Psoas muscle (tissue), 8 donors: ENCODE data around the gene DCC. TPM values are rescaled to one million over a fixed set of nuclear protein-coding genes. Genes with fewer than 3 reads are reported as not detected.

Source experiments
- ATAC-seq, 4 donors: fragments of 200-7000 bp; cut with Tn5 transposase; one replicate each; pipeline ENCODE4 v1.9.1; 2020; ENCODE audit warnings: moderate library complexity in 3 of 4, mild to moderate bottlenecking in 2 of 4
- DNase-seq, 2 donors: peaks; one replicate each; pipeline ENCODE4 v3.0.0-alpha.2; 2020
- H3K27ac ChIP-seq: fragments of 200-600 bp; one replicate; pipeline ENCODE4 v1.8.0; 2022
- H3K27me3 ChIP-seq, 3 donors: fragments of 200-600 bp in 1 of 3; one replicate each; pipeline versions ENCODE4 v1.6.1 to v1.8.0; 2013 to 2022; ENCODE audit warnings: low read length in 2 of 3, mild to moderate bottlenecking in 2 of 3, moderate library complexity in 1 of 3; ENCODE audit not compliant: insufficient read depth in 3 of 3
- H3K36me3 ChIP-seq, 2 donors: fragments of 200-600 bp in 1 of 2; one replicate each; pipeline versions ENCODE4 v1.6.1 to v1.8.0; 2013 to 2022; ENCODE audit warnings: low read depth in 1 of 2, mild to moderate bottlenecking in 1 of 2, moderate library complexity in 1 of 2; ENCODE audit not compliant: insufficient read depth in 1 of 2
- H3K4me1 ChIP-seq: fragments of 200-600 bp; one replicate; pipeline ENCODE4 v1.8.0; 2022
- H3K4me3 ChIP-seq: fragments of 200-600 bp; one replicate; pipeline ENCODE4 v1.8.0; 2022; ENCODE audit warnings: mild to moderate bottlenecking
- H3K9me3 ChIP-seq: fragments of 200-600 bp; one replicate; pipeline ENCODE4 v1.8.0; 2022
- WGBS, 3 donors: extraction: QIAGEN DNeasy Blood & Tissue Kit; methylation state at CpG; one replicate each; pipeline versions ENCODE4 v1.1.6 to v1.1.7; 2013; 5-methylcytosine and 5-hydroxymethylcytosine counted together
- intact Hi-C, 2 donors: fragments of 100-400 bp; cut with DNase I; formaldehyde crosslinking; loops; one replicate each; pipeline versions ENCODE4 v1.11.0 to v1.14.2; 2022
- polyA plus RNA-seq, 3 donors: library from polyadenylated mRNA; stranded (reverse); fragments of 200-250 nt; gene quantifications; one replicate each; pipeline ENCODE4 v1.2.3, GENCODE V29; 2013
- total RNA-seq, 4 donors: library from RNA; stranded (reverse); fragmentation: NEBNext Ultra II Directional in 2 of 4; extraction: Animal tissue kit (Norgen Biotek cat#: 25700) in 2 of 4; gene quantifications; one replicate each; pipeline versions ENCODE4 v1.2.1 to v1.2.4, GENCODE V29; 2021 to 2023
- TF ChIP-seq, protein P1 (sequence below): fragments of 200-600 bp; IDR thresholded peaks from one replicate; pipeline ENCODE4 v1.8.0; 2022; ENCODE audit warnings: antibody characterized with exemption
- donor health status: healthy with polysubstance abuse.
- donor health status: DM: no; HTN: no; CAD: no; lungs with moderate emphysema.
- donor health status: Bipolar disorder and iron deficiency.
- donor health status: healthy.
- donor health status: DM: yes; HTN: yes; CAD: no.
- donor health status: DM: no; HTN: no; CAD: no.
- donor health status: DM: no; HTN: no; CAD: no.
- donor health status: DM: yes; HTN: yes; CAD: no.

Gene DCC
- total and polyA plus RNA-seq, 7 donors, result 0.01 to 0.02 TPM; not detected in 5

DNA sequence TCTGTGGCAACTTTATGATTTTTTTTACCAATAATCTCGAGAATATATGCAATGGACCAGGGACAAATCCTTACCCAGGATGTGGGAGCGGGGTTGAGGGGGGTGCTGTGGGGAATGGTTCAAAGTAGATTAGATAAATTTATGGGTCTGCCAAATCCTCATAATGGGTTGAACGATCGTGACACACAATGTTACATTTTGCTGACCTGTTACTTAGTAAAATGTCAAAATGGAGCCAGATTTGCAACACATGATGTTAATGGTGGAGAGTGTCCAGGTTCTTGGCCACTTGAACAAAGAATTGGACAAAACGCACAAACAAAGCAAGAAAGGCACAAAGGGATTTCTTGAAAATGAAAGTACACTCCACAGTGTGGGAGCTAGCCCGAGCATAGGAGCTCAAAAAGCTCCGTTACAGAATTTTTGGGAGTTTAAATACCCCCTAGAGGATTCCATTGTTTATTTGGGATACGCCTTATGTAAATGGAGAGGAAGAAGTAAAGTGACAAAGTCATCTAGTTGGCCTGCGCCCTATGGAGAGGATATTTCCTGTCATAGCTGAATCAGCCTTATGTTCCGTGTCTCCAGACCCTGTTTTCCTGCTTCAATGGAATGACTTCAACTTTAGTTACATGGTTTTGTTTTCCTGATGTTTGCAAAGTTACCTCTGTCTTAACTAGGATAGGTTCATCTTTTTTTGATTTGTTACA lies 776.0 kb downstream of the DCC start:
- no peak for DNase-seq
- Histone ChIP-seq H3K36me3 (no peaks in the 10 kb centered on the region), H3K9me3 (no peaks in the 10 kb centered on the region), H3K27ac (no peak overlapping the region), H3K4me3 (no peak overlapping the region), H3K4me1 (no peaks in the 10 kb centered on the region), H3K27me3 (no peaks in the 10 kb centered on the region)
- 56 to 63% (median 63%) methylated on average over 10 of the region's 10 CpGs for WGBS, 3 donors
- ATAC-seq, result no peak
- intact Hi-C loops, result no loop called here
- TF ChIP-seq, protein P1, sequence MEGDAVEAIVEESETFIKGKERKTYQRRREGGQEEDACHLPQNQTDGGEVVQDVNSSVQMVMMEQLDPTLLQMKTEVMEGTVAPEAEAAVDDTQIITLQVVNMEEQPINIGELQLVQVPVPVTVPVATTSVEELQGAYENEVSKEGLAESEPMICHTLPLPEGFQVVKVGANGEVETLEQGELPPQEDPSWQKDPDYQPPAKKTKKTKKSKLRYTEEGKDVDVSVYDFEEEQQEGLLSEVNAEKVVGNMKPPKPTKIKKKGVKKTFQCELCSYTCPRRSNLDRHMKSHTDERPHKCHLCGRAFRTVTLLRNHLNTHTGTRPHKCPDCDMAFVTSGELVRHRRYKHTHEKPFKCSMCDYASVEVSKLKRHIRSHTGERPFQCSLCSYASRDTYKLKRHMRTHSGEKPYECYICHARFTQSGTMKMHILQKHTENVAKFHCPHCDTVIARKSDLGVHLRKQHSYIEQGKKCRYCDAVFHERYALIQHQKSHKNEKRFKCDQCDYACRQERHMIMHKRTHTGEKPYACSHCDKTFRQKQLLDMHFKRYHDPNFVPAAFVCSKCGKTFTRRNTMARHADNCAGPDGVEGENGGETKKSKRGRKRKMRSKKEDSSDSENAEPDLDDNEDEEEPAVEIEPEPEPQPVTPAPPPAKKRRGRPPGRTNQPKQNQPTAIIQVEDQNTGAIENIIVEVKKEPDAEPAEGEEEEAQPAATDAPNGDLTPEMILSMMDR, result no peak

GRCh38 chr18:53117851-53118250 lies 777.9 kb downstream of the DCC start:
- Histone ChIP-seq H3K27ac (no peak overlapping the region), H3K36me3 (no peaks in the 10 kb centered on the region), H3K4me3 (no peak overlapping the region), H3K27me3 (no peaks in the 10 kb centered on the region), H3K9me3 (no peaks in the 10 kb centered on the region), H3K4me1 (no peaks in the 10 kb centered on the region)
- TF ChIP-seq, protein P1, result no peak
- no peak for ATAC-seq
- no peak for DNase-seq
- intact Hi-C loops, result no loop called here
- 53 to 58% (median 56%) methylated on average over 3 of the region's 3 CpGs for WGBS, 3 donors

- Histone ChIP-seq H3K27ac (no peak overlapping the region), H3K9me3 (no peaks in the 10 kb centered on the region), H3K4me3 (no peak overlapping the region), H3K4me1 (no peaks in the 10 kb centered on the region), H3K36me3 (no peaks in the 10 kb centered on the region), H3K27me3 (no peaks in the 10 kb centered on the region)
- DNase-seq, result no peak
- no peak for ATAC-seq
- 67 to 87% (median 77%) methylated on average over 1 of the region's 1 CpG for WGBS, 3 donors
- TF ChIP-seq, protein P1, result no peak
- intact Hi-C loops, result no loop called here
Observed at GRCh38 chr18:53126210-53126609, 786.2 kb downstream of the DCC start.

DNA sequence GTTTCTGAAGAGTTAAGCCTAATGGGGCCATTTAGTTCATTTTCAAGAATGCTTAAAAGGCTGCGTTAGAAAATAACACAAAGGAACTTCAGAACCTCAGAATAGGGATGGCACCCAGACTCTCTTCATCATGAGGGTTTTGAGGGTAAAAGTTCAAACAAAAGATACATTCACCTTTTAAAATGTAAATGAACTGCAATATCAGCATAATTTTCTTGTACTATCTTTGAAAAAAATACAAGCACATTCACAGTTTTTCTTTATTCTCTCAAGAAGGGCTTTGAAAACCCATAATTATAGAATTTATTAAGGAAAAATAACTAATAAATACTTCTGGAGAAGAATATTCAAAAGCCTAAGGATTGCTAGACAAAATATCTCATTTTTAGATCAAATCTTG lies 791.0 kb downstream of the DCC start:
- no peak overlapping the region for H3K4me3 ChIP-seq
- no peak overlapping the region for H3K27ac ChIP-seq
- H3K36me3 ChIP-seq, result no peaks in the 10 kb centered on the region
- intact Hi-C loops, result no loop called here
- no peaks in the 10 kb centered on the region for H3K9me3 ChIP-seq
- WGBS, 3 donors, result 79 to 91% (median 88%) methylated on average over 1 of the region's 1 CpG
- no peaks in the 10 kb centered on the region for H3K27me3 ChIP-seq
- DNase-seq (no peak), ATAC-seq (no peak)
- TF ChIP-seq, protein P1, result no peak
- H3K4me1 ChIP-seq, result no peaks in the 10 kb centered on the region

DNA sequence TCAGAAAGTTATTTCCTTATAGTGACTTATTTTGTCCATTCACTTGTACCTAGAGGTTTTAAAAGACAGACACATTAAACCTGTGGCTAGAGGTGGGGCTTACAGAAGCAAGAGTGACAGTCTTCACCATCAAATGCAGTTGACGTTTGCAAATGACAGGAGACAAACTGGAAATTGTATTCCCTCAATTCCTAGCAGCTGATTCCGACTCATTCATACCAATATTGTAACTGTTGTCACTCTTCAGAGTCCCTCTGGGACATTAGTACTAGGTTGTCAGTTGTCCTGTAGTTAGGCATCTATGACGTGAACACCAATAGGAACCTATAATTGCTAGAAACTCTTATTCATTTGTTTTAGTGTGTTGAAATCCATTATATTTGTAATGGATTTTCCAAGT lies 794.7 kb downstream of the DCC start:
- Histone ChIP-seq H3K27me3 (no peaks in the 10 kb centered on the region), H3K36me3 (no peaks in the 10 kb centered on the region), H3K9me3 (peaks cover 5% of the 10 kb centered on the region), H3K27ac (no peak overlapping the region), H3K4me1 (no peaks in the 10 kb centered on the region), H3K4me3 (no peak overlapping the region)
- 65 to 74% (median 67%) methylated on average over 3 of the region's 3 CpGs for WGBS, 3 donors
- TF ChIP-seq, protein P1, result no peak
- intact Hi-C loops, result no loop called here
- ATAC-seq (no peak), DNase-seq (no peak)
